NT2/D1 (cell line): ENCODE results near the gene VSIG10L.

Experiments
- SUZ12 ChIP-seq: IDR thresholded peaks from 2 replicates; pipeline ENCODE4 v1.6.1; 2011; ENCODE audit not compliant: insufficient read length, insufficient read depth; ENCODE audit errors: extremely low read depth
- YY1 ChIP-seq: IDR thresholded peaks from 2 replicates; pipeline ENCODE4 v1.6.1; 2011; ENCODE audit not compliant: insufficient read length, insufficient read depth
- ZNF274 ChIP-seq: IDR thresholded peaks from 2 replicates; pipeline ENCODE4 v1.6.1; 2011; ENCODE audit warnings: mild to moderate bottlenecking, low read depth, low read length

- TF ChIP-seq YY1: no peak
- TF ChIP-seq ZNF274: no peak
- no peak for TF ChIP-seq SUZ12
Observed at GRCh38 chr19:51338563-51339312, 3.2 kb downstream of the VSIG10L start.
